IPS-NIHi7 (cell line): ENCODE measurements around the gene FRMD4A.
"Not testable (repeated sequence)": the region's sequence is repeated elsewhere in the genome, so short reads cannot be mapped to it uniquely, and the experiment has no call there.

Experiments
- DNase-seq: peaks from one replicate; pipeline ENCODE4 v3.0.0; 2012; ENCODE audit warnings: mixed read lengths; ENCODE audit errors: extremely low spot score

Gene FRMD4A

DNA sequence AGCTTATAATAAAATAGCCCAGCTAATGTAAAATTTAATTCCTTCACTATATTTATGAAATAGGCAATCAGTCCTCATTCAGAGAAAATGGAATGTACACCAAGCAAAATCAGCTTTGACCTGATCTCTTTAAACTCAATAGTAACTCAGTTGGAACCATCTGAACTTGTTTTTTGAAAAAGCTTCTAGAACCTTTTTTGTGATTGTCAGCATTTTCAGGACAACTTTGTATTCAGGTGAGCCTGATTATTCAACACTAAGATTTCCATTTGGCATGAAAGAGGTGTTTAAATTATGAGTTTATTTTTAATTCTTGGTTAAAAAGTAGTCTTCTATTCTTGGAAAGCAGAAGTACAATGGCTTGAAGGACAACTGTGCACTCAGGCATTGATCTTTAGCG, 89.5 kb downstream of the FRMD4A start:
- DNase-seq = no peak

- peak; percentile 49 for DNase-seq
Observed at GRCh38 chr10:14240253-14241189, 90.2 kb downstream of the FRMD4A start.

GRCh38 chr10:14238659-14239058, 92.1 kb downstream of the FRMD4A start:
- DNase-seq = not testable (repeated sequence)

DNA sequence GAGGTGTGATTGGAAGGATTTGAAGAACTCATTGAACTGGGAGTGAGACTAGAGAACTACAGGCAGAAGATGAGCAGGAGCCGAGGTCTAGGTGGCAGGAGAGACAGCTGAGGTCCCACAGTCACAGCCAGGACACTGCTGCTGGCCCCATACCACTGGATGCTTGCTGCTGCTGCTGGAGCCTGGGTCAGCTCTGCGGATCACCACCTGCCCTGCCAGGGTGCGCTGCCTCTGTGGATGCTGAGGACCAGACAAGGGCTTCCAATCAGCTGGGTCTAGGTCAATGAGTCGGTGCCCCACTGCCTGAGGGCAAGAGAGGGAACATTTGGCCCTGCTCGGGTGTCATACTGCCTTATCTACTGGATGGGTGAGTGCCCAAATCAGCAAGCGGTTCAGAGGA, 94.4 kb downstream of the FRMD4A start:
- no peak for DNase-seq

DNA sequence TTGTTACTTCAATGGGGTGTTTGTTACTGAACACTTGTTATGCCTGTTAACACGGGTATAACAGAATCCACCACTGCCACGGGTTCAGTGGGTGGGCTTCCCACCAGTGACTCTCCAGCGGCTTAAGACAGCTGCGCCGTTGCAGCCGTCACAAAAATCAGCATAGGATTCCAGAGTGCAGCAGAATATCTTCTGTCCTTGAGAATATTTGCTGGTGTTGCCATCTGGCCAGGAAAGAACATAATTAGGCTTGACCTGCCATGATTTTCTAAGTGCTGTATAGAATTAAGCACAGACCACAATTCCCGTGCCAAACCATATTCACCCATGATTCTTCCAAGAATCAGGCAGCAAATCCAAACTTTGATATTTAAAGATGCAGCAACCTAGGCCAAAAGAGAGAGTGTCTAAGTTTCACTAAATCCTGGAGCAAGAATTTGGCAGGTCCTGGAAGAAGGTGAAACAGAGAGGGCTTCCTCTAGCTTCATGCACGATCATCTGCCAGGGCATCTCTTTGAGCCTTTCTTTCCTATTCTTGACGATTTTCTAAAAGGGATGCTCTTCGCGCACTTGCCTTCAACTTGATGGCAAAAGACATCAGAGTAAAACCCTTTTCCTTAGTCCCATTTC, 95.0 kb downstream of the FRMD4A start:
- DNase-seq = no peak

DNA sequence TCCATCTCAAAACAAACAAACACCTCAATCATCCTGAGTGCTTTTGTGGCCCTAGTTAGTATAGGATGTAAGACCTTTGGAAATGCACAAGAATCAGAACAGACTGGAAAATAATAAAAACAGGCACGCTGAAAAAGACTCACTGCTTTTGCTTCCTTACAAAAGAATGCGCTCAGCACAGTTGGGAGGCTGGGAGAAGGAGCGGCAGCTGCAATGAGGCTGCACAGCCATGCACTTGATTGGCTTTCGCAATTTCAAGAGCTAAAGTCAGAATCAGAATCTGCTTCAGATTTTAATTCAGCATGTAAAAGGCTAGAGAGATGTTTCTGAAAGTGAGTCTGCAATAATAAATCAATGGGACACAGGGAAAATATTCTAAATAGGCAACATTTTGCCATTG, 97.2 kb downstream of the FRMD4A start:
- no peak for DNase-seq

- DNase-seq = not testable (repeated sequence)
Observed at GRCh38 chr10:14228798-14229197, 101.9 kb downstream of the FRMD4A start.

GRCh38 chr10:14225379-14225778, 105.3 kb downstream of the FRMD4A start:
- DNase-seq = no peak

- DNase-seq = no peak
Observed at GRCh38 chr10:14220026-14220425, 110.7 kb downstream of the FRMD4A start.

GRCh38 chr10:14219411-14219810, 111.3 kb downstream of the FRMD4A start:
- DNase-seq = no peak

DNA sequence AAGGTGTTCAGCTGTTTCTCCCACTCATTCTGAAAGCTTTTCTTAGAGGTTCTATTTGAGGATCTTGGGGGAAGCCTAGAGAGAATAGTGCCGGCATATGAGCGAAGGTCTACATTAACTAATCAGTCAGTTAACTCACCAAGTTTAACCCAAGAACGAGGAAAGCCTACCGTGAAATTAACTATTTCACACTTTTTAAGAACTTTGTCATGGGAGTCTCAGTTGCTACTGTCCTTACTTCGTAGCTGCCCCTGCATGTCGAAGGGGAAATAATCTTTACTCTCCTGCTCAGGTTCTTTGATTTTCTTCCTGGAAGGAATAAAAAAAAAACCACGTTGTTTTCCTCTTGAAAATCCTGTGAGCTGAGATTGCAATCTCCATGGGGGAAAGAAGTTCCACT, 115.1 kb downstream of the FRMD4A start:
- no peak for DNase-seq

- DNase-seq = not testable (repeated sequence)
Observed at GRCh38 chr10:14213703-14214102, 117.0 kb downstream of the FRMD4A start.

- no peak for DNase-seq
Observed at GRCh38 chr10:14211610-14212009, 119.1 kb downstream of the FRMD4A start.

DNA sequence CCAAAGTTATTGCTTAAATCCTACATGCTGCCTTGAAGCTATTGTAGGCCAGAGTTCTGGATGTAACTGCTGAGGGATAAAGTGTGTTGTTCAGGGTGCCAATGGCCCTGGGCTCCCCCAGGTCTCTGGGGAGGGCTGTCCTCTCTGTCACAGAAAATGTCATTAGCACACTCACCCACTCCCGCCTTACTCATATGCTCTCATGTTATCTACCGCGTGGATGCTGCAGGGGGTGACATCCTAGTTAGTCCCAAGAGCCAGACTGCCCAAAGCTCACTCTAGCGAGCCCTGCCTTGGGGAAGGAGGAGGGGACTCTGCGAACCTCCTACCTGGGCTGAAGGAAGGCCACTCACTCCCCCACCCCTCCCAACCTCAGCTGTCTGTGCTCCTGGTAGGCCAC, 122.5 kb downstream of the FRMD4A start:
- DNase-seq = no peak

- no peak for DNase-seq
Observed at GRCh38 chr10:14205233-14205632, 125.5 kb downstream of the FRMD4A start.

- peak; percentile 76 for DNase-seq
Observed at GRCh38 chr10:14200698-14201544, 129.8 kb downstream of the FRMD4A start.

DNA sequence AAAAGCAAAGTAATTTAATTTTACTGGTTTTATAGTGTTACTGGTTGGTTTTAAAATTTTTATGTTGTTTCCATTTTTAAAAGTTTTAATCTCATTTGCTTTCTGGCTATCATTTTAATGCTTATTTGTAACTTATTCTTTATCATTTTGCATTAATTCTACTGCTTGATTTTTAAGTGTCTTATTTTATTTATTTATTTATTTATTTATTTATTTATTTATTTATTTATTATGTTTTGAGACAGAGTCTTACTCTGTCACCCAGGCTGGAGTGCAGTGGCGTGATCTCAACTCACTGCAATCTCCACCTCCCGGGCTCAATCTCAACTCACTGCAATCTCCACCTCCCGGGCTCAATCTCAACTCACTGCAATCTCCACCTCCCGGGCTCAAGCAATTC, 131.6 kb downstream of the FRMD4A start:
- not testable (repeated sequence) for DNase-seq

- no peak for DNase-seq
Observed at GRCh38 chr10:14198078-14198477, 132.6 kb downstream of the FRMD4A start.

DNA sequence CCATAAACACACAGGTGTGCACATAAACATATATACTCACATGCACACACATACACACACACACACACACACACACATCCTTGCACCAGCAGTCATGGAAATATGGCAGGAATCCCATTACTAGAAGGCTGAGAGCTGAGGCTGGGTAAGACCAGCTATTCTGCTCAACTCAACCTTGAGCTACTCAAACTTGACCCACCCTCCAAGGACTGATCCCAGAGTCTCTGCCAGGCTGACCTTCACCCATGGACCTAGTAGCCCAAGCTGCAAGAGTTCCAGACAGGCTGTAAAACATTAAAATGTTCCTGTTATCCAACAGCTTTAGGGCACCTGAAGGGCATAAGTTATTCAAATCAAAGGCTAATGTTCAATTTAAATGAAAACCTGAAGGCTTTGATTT, 134.6 kb downstream of the FRMD4A start:
- no peak for DNase-seq

DNA sequence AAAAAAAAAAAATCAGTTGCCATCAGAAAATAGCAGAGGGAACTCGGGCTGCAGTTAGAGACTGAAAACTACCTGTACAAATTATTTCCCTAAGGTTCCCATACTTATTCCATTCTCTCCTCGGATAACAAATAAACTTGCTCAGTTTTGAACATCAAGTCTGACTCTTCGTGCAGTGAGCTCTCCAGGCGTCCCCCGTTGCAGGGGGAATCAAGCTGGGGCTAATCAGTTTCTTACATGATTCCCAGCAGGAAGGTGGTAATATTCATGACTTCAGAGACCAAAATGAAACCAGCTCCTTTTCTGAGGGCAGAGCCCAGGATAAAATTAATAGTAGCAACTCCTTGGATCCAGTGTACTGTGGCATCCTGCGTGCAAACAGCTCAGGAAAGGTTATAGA, 135.3 kb downstream of the FRMD4A start:
- no peak for DNase-seq

- no peak for DNase-seq
Observed at GRCh38 chr10:14192746-14193145, 138.0 kb downstream of the FRMD4A start.

DNA sequence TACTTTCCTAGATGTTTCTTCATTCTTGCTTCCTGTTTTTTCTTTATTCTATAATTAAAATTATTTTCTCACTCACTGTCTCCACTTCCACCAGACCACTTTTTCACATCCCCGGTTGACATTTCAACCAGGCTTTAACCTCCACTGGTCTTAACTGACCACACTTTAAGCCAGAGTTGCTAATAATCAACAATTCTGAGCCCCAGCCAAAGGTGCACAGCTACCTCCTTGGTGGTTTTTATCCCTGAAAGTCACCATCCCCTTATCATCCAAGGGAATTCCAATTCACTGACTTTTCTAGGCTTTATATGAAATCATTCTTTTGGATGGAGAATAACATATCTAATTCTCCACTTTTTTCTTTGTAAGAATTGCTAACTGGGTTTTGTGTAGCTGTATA, 138.9 kb downstream of the FRMD4A start:
- DNase-seq = no peak
